Measurements from ENCODE around the gene CFAP298. TPM values are rescaled to one million over a fixed set of nuclear protein-coding genes. Genes with fewer than 3 reads are reported as not detected.
"Not testable (repeated sequence)": the region's sequence is repeated elsewhere in the genome, so short reads cannot be mapped to it uniquely, and the experiment has no call there.

Gene CFAP298, protein sequence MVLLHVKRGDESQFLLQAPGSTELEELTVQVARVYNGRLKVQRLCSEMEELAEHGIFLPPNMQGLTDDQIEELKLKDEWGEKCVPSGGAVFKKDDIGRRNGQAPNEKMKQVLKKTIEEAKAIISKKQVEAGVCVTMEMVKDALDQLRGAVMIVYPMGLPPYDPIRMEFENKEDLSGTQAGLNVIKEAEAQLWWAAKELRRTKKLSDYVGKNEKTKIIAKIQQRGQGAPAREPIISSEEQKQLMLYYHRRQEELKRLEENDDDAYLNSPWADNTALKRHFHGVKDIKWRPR
- 29.2 and 29.4 TPM in 2 replicates for total RNA-seq
- total RNA-seq (2013): 42.5 TPM
- 22.0 and 42.1 TPM in 2 replicates for polyA plus RNA-seq
- polyA minus RNA-seq: 12.6 and 14.7 TPM in 2 replicates

DNA sequence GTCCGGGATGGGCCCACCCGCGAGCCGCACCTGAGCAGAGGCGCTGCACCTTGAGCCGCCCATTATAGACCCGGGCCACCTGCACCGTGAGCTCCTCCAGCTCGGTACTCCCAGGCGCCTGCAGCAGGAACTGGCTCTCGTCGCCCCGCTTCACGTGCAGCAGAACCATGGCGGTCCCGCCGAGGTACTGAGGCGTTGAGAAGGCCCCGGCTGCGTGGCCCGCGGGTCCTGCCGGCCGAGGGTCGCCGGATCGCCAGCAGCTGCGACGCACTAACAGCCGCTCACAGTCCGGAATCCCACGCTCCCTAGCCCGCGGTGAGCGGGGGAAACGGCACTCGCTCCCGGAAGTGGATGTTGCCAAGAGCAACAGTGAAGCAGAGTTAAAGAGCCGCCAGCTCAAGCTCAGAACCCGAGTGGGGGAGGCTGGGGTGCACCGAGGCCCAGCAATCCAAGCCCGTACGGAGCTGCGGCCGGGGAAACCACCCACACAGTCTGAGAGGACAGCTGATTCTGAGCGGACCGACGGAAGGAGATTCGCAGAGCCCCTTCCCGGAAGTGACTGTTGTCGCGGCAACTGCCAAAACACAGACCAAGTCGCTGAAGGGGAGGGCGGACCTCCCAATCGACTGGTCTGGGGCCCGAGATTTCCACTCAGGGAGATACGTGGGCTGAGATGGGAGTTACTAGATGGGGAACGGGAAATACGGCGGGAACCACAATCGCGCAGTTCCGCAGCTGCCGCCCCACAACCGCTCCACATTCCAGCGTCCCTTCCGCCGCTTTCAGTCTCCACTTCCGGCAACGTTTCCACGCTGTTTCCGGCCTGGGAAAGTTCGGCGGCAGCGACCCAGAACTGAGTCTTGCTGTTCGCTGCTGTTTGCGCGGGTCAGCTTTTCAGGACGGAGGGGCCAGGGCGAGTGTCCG is at the start of gene CFAP298:
TSS of gene CFAP298 (minus strand) at position 303 of the 924 bp plus-strand sequence. CDS start at position 169, 134 bp downstream.
- peak within 1 kb of the TSS; percentile 99 for H3K4me2 ChIP-seq (replicated peaks; ENCODE audit: low read depth, low read length, poor library complexity, severe bottlenecking)
- ATAC-seq (ENCODE audit: low read depth): peak; percentile 86
- under 1% methylated on average over 80 of the region's 81 CpGs for WGBS (ENCODE audit: insufficient coverage)

DNA sequence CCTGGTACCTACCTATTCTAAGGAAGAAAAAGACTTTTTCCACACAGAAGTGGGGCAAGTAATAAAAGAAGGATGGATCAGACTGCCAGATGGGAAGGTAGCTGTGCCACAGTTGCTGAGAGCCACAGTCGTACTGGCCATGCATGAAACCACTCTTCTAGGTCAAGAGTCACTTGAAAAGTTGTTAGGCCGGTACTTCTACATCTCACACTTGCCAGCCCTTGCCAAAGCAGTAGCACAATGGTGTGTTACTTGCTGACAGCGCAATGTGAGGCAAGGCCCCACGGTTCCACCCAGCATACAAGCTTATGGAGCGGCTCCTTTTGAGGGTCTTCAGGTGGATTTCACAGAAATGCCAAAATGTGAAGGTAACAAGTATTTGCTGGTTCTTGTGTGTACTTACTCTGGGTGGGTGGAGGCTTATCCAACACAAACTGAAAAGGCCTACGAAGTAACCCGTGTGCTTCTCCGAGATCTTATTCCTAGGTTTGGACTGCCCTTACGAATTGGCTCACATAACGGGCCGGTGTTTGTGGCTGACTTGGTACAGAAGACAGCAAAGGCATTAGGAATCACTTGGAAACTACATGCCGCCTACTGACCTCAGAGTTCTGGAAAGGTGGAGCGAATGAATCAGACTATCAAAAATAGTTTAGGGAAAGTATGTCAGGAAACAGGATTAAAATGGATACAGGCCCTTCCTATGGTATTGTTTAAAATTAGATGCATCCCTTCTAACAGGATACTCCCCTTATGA is 49.0 kb upstream of the CFAP298 start:
- ATAC-seq (ENCODE audit: low read depth); H3K4me1 Mint-ChIP-seq; POLR2A ChIA-PET; H3K4me2 ChIP-seq (replicated peaks; ENCODE audit: low read depth, low read length, poor library complexity, severe bottlenecking); CTCF ChIA-PET; H4K20me1 ChIP-seq (ENCODE audit: control insufficient read depth, insufficient read depth, low read length, poor library complexity, severe bottlenecking); H2AFZ ChIP-seq (ENCODE audit: insufficient read depth, low read depth, low read length, poor library complexity, severe bottlenecking); H3K27ac ChIP-seq (ENCODE audit: low read length in 2 of 2); H3K4me3 Mint-ChIP-seq; H3K27ac Mint-ChIP-seq; intact Hi-C loops (cut with micrococcal nuclease); H3K9ac ChIP-seq (ENCODE audit: low read length); DNase-seq; H3K27me3 ChIP-seq (replicated peaks in 1 of 4; ENCODE audit: control extremely low read depth in 1 of 4, control insufficient read depth in 3 of 4, insufficient read depth in 4 of 4, low read length in 3 of 4); H3K27me3 Mint-ChIP-seq; H3K4me1 ChIP-seq (ENCODE audit: control insufficient read depth in 2 of 2, insufficient read depth in 2 of 2, low read length in 2 of 2); H3K79me2 ChIP-seq (ENCODE audit: control insufficient read depth, insufficient read depth, low read length); H3K4me3 ChIP-seq (ENCODE audit: control extremely low read depth in 1 of 5, extremely low read depth in 1 of 5, insufficient read depth in 1 of 5, low read depth in 2 of 5, low read length in 4 of 5): not testable (repeated sequence)
- H3K9me3 ChIP-seq (ENCODE audit: control extremely low read depth in 1 of 3, control insufficient read depth in 2 of 3, insufficient read depth in 1 of 3, low read length in 2 of 3): peaks cover 9 to 35% (median 28%) of the 10 kb centered on the region in 3 donors
- peaks cover 22% of the 10 kb centered on the region for H3K9me3 Mint-ChIP-seq (ENCODE audit: insufficient read depth)
- H3K36me3 ChIP-seq (replicated peaks in 1 of 2; ENCODE audit: control extremely low read depth in 1 of 2, control insufficient read depth in 1 of 2, extremely low read depth in 1 of 2, insufficient read depth in 2 of 2, low read length in 1 of 2): peaks cover 14 to 28% of the 10 kb centered on the region in 2 experiments
- 98% methylated on average over 12 of the region's 13 CpGs for WGBS (ENCODE audit: insufficient coverage)

More for the DNA sequence above, at the start of gene CFAP298:
- TF ChIP-seq, protein P1, sequence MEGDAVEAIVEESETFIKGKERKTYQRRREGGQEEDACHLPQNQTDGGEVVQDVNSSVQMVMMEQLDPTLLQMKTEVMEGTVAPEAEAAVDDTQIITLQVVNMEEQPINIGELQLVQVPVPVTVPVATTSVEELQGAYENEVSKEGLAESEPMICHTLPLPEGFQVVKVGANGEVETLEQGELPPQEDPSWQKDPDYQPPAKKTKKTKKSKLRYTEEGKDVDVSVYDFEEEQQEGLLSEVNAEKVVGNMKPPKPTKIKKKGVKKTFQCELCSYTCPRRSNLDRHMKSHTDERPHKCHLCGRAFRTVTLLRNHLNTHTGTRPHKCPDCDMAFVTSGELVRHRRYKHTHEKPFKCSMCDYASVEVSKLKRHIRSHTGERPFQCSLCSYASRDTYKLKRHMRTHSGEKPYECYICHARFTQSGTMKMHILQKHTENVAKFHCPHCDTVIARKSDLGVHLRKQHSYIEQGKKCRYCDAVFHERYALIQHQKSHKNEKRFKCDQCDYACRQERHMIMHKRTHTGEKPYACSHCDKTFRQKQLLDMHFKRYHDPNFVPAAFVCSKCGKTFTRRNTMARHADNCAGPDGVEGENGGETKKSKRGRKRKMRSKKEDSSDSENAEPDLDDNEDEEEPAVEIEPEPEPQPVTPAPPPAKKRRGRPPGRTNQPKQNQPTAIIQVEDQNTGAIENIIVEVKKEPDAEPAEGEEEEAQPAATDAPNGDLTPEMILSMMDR (IDR thresholded peaks at IDR 0.05): no peak
- TF ChIP-seq EZH2 (IDR thresholded peaks at IDR 0.05; ENCODE audit: borderline replicate concordance, insufficient read depth, low read depth, low read length, poor library complexity, severe bottlenecking): no peak
- Mint-ChIP-seq H3K9me3 (ENCODE audit: insufficient read depth) (no peaks in the 10 kb centered on the region), H3K27ac (peak within 1 kb of the TSS; percentile 97), H3K27me3 (peaks cover 3% of the 10 kb centered on the region), H3K4me1 (peaks cover 7% of the 10 kb centered on the region), H3K4me3 (peak within 1 kb of the TSS; percentile 98)
- DNase-seq: peak; percentile 96
- Histone ChIP-seq H2AFZ (ENCODE audit: insufficient read depth, low read depth, low read length, poor library complexity, severe bottlenecking) (peak within 1 kb of the TSS; percentile 95), H3K36me3 (replicated peaks in 1 of 2; ENCODE audit: control extremely low read depth in 1 of 2, control insufficient read depth in 1 of 2, extremely low read depth in 1 of 2, insufficient read depth in 2 of 2, low read length in 1 of 2) (peaks cover 2 to 11% of the 10 kb centered on the region in 2 experiments), H3K9me3 (ENCODE audit: control extremely low read depth in 1 of 3, control insufficient read depth in 2 of 3, insufficient read depth in 1 of 3, low read length in 2 of 3) (peaks cover 0 to 5% (median 0%) of the 10 kb centered on the region in 3 donors), H3K79me2 (ENCODE audit: control insufficient read depth, insufficient read depth, low read length) (peaks cover 22% of the 10 kb centered on the region), H3K4me3 (ENCODE audit: control extremely low read depth in 1 of 5, extremely low read depth in 1 of 5, insufficient read depth in 1 of 5, low read depth in 2 of 5, low read length in 4 of 5) (peak within 1 kb of the TSS; percentile 85 to 95 (median 88)), H3K27ac (ENCODE audit: low read length in 2 of 2) (peak within 1 kb of the TSS; percentile 78 to 92), H3K27me3 (replicated peaks in 1 of 4; ENCODE audit: control extremely low read depth in 1 of 4, control insufficient read depth in 3 of 4, insufficient read depth in 4 of 4, low read length in 3 of 4) (no peaks in the 10 kb centered on the region), H3K9ac (ENCODE audit: low read length) (peak within 1 kb of the TSS; percentile 94), H4K20me1 (ENCODE audit: control insufficient read depth, insufficient read depth, low read length, poor library complexity, severe bottlenecking) (no peaks in the 10 kb centered on the region), H3K4me1 (ENCODE audit: control insufficient read depth in 2 of 2, insufficient read depth in 2 of 2, low read length in 2 of 2) (peaks cover 3 to 21% of the 10 kb centered on the region in 2 donors)
- CTCF ChIA-PET: interaction anchor here (1.2 to 3.0 kb wide), 2 partner anchors 12 to 160 kb away, joined by 4 to 21 read pairs; partner anchors contain the start of gene PAXBP1
- POLR2A ChIA-PET: interaction anchor here (0.6 to 1.6 kb wide), 4 partner anchors 116 to 1041 kb away, joined by 3 to 5 read pairs (median 4); partner anchors contain the start of gene SYNJ1
- intact Hi-C loops (cut with micrococcal nuclease): loop anchor here (1.0 to 10.0 kb wide), 11 partner anchors 100 to 1028 kb away; partner anchors contain the start of genes CRYZL1, GART, IFNAR1 and MIS18A

All from B cell (primary cell).